Fibroblast of skin of right quadriceps (primary cell): ENCODE data around the gene SPTBN5.

Experiments
- DNase-seq: peaks from one replicate; pipeline ENCODE4 v3.0.0-alpha.2; 2013

The SPTBN5 gene

DNA sequence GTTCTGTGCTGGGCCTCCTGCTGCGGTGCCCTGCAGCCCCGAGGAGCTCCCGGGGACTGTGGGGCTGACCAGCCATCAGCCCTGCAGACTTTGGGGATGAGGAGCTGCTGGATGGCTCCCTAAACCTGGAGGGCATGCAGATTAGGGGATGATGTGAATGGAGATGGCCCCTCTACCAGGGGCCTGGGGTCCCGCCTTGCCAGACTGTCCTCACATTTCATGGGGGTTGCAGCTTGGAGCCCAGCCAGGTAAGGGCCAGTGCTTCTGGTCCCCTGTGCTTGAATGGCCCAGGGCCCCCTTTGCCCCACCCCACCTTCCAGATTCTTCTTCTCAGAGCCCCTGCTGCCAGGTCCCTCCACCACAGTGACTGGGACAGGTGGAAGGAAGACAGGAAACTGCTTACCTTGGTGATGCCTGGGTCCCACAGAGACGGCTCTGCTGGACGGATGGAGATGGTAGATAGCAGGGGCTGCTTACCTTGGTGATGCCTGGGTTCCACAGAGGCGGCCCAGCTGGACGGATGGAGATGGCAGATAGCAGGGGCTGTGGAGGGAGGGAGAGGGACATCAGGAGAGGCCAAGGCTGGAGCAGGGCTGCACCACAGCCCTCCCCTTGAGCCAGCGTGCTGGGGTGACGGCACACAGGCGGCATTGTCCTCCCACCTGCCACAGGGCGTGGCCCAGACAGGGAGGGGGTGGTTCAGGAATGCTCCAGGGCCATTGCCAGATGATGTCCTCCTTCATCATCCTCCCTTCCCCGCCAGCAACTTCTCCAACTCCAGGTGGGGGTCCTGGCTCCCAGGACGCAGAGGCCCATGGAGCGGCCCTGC, at the start of gene SPTBN5:
TSS of gene SPTBN5 (minus strand) at position 632 of the 829 bp plus-strand sequence. CDS start at position 76, 556 bp downstream.
- no peak for DNase-seq

DNA sequence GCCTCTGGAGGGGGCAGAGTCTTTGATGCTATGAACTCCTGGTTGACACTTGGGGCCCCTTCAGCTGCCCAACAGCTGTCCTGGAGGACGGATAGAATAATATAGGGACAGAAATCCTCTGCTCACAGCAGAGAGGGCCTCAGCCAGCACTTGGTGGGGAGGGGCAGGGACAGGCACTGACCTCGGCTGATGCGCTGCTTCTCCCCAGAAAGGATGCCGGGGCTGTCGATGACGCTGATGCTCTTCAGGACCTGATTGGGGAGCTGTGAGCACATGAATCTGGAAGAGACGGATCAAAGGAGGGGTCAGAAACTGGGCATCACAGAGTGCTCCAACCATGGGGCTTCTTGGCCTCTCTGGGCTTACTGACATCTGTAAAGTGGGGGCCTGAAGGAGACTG, 49.0 kb upstream of the SPTBN5 start:
- no peak for DNase-seq

DNA sequence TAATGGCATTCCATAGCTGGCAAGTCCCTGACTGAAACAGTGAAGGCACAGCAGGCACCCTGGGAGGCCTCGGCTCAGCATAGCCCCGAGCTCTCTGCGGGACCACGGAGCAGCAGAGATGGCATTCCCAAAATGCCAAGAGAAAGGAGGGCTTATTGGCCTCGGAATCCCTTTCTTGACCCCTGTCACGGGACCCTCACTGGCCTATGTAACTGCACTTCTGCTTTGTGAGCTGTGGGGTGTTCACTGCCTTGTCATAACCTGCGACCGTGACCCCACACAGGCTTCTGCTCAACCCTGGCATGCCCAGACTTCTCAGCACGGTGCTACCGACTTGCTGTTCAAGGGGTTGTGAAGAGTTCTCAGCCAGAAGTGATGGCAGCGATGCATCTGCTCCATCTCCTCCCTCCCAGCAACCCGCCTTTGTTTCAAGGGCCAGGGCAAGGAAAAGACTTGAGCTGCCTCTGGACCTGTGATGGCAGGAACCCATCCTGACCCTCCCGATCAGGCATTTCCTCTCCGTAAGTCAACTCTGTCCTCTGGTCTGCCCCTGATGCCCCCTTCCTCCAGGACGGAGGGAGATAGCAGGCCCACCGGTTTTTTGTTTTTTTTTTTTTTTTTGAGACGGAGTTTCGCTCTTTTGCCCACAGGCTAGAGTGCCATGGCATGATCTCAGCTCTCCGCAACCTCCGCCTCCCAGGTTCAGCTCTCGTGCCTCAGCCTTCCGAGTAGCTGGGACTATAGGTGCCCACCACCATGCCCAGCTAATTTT, 48.0 kb upstream of the SPTBN5 start:
- no peak for DNase-seq

DNA sequence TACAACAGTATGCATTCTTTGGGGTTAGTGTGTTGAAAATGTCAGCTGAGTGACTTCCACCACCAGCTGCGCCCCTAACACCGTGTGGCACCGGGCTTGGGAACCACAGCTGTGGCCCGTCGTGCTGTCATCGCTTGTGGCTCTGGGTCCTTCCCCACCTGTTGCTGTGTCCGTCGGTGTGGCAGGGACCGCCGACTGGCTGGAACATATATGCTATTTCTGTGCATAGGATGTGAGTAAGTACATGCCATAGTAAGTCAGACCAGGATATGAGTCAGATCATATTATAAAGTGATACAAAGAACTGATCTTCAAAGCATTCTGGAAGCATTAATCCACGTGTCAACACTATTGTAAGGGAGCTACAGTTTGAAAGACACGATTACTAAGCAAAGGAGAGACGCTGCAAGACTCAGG, 46.6 kb upstream of the SPTBN5 start:
- DNase-seq: peak; percentile 91

DNA sequence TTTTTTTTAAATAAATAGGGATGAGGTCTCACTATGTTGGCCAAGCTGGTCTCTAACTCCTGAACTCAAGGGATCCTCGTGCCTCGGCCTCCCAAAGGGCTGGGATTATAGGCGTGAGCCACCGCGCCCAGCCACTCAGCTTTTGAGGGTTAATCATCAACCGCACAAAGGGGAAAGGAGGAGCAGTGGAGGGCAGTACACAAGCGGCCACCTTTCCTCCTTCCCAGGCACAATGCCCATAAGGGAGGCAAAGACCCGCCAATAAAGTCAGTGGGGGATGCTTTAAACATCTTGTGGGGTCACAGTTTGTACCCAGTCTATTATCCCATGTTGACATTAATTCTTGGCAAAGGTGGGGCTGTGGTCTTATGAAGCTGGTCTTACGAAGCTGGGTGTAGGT, 46.1 kb upstream of the SPTBN5 start:
- DNase-seq: no peak

DNA sequence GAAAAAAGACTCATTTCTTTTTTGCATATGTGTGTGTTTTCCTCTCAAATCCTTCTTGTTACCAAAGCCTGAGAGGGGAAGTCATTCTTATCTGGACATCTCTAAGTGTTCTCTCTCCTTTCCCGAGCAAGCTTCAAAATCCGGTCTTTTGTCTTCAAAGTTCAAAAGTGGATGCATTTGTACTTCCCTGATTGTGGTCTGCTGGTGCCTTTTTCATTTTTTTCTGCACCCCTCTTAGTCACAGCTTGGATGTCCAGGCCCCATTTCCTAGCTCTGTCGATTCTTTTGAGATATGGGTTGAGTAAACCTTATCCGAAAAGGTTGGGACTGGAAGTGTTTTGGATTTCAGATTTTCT, 43.7 kb upstream of the SPTBN5 start:
- no peak for DNase-seq

DNA sequence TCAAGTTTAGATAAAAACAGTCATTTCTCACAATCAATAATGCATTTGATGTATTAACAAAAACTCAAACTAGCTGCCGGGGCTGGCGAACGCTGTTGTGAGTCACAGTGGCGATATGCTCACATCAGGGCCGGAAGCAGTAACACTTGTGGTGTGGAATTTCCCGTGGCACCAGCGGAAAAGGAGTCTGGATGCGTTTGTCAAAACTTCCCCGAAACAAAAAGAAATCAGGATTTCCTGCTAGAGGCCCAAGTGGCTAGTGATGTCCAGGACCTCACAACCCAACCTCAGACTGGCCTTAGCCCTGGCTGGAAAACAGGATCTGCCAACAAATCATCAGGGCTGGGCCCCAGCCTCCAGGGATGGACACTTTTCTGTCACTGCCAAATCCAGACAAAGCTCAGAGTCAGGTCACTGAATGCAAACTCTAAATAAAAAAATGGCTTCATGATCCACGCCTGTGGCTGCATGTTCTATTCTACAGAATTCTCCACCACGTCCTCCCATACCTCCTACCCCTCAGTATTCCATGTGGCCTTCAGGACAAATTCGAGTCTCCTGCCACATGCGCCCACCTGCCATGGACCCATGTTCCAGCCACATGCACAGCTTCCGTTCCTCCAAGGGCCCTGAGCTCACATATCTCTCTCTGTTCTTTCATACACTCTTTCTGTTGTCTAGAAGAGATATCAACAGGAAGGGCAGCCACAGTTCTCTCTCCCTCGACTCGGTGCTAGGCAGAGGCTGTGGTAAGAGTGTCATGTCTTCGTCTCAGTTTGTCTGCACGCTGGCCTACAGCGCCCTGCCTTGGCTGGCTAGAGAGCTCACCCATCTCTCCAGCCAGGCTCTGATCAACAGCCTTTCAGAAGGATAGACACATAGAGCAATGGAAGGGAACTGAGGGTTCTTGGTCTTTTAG, 43.1 kb upstream of the SPTBN5 start:
- DNase-seq: no peak

DNA sequence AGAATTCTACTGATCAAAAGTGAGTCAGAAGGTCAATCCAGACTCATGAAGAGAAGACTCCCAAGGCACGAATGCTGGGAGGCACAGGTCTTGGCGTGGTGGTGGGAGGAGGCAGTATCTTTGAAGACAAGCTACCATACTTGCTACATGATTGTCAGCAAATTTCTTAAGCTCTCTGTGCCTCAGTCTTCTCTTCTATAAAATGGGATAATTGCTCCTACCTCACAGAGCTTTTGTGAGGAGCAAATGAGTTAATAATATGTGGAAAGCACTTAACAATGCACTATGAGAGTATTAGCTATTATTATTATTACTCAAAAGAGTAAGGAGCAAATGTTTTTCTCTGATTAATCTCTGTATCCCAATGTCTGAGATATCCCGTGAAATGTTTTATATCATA, 42.3 kb upstream of the SPTBN5 start:
- DNase-seq: no peak

DNA sequence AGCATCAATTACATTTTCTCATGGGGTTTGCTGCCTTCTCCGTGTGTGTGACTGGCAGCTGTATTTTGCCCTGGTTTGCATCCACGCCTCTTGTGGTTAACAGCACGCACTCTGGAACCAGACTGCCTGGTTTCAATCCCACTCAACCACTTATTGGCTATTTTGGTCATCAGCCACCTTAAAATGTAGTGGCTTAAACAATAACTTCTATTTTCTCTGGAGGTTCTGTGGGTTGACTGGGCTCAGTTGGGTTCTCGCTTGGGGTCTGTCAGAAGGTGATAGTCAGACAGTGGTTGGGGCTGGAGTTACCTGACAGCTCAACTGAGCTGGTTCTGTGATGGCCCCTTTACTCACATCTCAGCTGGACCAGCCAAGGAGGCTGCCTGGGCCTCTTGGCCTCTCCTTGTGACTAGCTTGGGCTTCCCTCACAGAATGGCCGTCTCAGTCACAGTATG, 41.7 kb upstream of the SPTBN5 start:
- DNase-seq: no peak

DNA sequence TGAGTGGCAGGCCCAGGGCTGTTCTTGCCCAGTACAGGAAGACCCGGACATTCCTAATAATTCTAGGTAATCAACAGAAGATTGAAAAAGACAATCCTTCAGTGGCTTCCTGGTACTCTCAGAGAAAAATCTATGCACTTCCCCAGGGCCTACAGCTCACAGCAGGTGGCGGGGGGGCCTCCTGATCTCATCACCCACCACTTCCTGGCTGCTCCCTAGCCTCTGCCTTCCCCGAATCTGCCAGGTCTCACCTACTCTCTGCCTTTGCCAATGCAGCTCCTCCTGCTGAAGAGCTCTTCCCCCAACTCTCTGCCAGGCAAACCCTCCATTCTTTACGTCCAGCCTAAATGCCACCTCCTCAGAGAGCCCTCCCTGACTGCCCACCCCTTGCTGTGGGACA, 41.0 kb upstream of the SPTBN5 start:
- DNase-seq: peak; percentile 38

DNA sequence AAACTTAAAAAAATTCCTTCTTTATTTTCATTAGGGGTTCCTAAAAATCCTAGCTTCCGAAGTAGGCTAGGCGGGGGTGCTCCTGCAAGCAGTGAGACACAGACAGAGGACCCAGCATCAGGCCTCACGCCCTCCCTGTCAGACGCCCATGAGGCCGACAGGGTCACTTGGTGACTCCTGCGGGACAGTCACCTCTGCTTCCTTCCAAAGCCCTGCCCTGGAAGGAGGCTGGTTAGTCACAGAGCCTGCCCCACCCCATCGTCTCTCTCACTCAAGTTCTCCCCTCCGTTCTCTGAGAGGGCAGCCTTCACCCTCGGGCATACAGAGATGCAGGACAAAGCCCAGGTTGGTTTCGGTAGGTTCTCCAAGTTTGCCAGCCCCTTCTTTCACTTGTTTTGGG, 39.9 kb upstream of the SPTBN5 start:
- no peak for DNase-seq

DNA sequence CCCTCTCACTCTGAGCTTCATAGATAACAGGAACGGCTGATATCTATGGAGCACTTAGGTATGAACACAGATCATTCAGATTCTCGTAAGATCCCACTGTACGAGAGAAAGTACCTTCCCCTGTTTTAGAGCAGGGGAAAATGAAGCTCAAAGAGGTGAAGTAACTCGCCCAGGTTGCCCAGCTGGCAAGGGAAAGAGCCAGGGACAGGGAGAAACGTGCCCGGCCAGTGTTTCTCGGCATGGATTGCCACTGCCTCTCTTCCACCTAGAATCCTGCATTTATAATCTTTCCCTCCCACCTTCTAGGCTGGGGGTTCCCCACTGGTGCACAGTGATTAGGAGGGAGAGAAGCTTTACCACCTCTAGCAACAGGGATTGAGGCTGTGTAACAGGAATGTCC, 39.5 kb upstream of the SPTBN5 start:
- no peak for DNase-seq

DNA sequence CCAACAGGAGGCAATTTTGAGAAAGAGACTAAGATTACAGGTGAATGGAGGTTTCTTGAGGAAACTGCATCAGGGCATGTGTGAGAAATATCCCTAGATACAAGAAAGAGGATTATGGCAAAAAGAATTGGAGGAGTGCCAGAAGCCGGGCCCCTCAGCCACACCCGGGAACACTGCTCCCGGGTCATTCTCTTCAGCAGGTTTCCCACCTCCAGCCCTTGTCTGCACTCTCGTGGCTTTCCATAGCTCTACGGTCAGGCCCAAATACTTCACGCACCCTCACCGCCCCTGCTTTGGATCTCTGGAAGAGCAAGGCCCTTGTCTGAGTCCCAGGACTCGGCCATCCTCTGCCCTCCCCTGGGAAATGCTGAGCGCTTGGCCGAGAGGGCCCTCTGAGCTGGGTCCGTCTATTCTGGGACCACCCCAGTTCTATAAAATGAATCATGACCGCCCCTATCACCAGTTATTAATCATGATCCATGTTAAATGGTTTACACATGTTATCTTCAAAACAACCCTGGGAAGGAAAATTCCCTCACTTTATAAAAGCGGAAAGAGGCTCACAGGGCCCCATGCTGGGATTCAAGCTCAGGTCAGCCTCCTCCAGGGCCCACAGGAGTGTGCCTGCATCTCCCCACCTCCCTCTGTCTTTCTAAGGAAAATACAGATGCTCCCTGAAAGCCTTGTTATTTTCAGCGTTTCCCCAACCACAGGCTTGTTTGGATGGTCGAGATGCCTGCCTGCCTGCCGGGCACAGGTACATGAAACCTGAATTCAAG, 38.8 kb upstream of the SPTBN5 start:
- DNase-seq: peak; percentile 71

DNA sequence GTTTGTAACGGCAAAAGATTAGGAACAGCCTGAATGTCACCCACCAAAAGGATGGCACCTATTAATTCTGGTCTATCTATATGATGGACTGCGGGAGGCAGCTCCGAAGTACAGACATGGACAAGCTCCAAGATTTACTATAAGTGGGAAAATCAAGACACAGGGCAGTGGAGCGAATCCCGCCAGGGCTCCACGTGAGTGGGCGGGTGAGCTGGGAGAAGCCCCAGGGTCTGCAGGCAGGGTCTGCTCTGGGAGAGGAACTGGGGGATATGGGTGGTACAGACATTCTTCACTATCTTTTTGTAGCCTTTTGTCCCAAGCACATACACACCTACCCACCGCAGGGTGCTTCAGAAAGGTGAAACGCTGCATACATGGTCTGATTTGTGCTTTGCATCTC, 38.2 kb upstream of the SPTBN5 start:
- no peak for DNase-seq

DNA sequence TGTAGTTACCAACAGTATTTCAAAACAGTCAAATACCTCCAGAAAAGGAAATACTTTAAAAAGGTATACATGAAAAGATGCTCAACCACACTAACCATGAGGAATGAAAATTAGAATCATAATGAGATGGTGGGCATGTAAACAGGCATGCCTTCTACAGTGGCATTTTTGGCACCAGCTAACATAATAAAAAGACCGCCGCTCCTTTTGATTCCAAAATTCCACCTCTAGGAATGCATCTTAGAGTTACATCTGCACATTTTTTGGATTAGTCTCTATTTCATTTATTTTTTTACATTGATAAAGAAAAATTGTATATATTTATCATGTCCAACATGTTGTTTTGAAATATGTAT, 37.0 kb upstream of the SPTBN5 start:
- DNase-seq: no peak

DNA sequence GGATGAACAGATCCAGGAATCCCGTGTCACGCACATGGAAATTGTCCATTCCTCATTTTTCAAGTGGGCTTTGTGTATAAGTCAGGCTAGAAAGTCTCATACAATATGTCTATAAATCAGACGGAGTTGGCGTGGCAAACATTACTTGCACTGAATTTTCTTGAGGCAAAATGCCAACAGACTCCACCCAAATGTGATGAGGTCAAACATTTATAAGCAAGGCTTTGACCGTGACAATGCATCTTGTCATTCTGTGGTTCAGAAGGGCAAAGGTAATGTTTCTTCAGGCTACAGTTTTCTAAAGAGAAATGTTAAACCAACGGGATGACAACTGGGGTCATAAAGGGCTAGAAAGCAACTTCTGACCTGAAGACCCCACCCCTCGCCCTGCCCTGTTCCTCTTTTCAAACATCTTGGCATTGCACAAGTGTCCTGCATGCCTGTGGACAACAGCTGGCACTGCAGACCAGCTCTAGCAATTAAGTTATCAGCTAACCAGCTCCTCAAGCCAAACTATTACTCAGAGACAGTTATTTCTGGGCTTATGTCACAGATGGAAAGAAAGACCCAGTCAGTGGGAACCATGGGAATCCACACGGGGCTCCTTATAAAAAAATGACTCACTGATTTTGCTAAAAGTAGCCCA, 36.5 kb upstream of the SPTBN5 start:
- DNase-seq: peak; percentile 95

DNA sequence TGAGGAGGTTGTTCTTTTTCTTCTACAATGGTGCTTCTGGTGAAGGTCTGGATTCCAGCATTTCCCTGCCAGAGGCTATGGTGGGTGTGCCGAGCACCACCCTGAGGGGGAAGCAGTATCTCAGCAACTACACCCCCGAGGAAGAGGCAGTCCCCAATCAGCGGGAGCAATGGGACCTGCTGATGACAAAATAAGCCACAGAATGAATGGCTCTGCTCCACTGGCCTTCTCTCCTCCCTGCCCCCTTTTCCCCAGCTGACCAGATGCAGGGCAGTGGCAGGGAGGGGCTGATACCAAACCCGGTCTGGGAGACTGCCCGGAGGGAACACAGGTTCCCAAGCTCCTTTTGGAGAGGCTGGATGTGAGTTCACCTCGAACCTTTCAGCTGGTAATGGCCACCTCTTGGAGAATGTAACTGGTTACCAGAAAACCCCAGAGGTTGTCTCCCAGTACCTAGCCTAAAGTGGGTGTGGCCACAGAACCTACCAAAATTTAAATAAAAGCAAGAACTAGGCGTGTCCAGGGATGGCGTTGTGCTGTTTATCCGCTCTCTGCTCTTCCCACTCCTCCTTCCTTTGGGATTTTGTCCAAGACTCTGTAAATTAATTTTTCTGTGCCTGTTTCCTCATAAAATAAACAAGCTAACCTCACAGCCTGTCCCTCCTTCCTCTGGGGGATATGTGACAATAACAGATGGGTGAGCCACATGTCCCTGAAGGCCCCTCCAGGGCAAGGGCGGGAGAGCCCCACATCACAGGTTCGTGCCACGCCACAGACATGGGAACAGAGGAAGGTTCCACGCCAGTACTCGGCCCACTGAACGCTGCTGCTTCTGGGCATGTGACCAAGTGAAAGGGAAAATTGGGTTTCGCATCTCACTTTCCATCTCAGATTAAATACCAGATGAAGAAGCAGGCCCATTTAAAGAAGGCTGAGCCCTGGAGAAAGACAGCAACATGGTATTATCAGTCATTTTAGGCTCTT, 35.1 kb upstream of the SPTBN5 start:
- no peak for DNase-seq

DNA sequence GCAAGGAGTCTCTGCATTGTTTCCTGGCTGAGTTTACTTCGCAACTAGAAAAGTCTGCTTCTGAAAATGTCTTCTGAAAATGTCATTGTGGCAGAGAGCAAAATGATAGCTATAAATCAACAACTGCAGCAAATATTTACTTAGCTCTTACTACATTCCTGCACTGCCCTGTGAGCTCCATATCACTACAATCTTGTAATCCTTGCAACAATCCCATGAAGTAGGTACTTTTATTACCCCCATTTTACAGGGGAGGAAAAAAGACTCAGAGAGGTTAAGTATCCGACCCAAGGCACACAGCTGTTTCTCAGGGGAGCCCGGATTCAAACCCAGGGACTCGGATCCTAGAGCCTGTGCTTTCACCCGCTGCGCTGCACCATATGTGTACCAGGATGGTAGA, 34.2 kb upstream of the SPTBN5 start:
- DNase-seq: no peak

DNA sequence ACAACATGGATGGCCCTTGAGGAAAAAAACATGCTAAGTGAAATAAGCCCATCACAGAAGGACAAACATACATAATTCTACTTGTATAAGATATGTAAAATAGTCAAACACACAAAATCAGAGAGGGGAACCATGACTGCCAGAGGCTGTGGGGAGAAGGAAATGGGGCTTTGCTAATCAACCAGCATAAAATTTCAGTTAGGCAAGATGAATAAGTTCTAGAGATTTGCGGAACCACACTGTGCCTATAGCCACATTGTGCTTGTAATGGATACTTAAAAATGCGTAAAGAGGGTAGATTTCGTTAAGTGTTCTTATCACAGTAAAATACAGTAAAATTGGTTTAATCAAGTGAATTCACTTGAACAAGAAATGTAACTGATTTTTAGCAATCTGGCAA, 33.7 kb upstream of the SPTBN5 start:
- no peak for DNase-seq

DNA sequence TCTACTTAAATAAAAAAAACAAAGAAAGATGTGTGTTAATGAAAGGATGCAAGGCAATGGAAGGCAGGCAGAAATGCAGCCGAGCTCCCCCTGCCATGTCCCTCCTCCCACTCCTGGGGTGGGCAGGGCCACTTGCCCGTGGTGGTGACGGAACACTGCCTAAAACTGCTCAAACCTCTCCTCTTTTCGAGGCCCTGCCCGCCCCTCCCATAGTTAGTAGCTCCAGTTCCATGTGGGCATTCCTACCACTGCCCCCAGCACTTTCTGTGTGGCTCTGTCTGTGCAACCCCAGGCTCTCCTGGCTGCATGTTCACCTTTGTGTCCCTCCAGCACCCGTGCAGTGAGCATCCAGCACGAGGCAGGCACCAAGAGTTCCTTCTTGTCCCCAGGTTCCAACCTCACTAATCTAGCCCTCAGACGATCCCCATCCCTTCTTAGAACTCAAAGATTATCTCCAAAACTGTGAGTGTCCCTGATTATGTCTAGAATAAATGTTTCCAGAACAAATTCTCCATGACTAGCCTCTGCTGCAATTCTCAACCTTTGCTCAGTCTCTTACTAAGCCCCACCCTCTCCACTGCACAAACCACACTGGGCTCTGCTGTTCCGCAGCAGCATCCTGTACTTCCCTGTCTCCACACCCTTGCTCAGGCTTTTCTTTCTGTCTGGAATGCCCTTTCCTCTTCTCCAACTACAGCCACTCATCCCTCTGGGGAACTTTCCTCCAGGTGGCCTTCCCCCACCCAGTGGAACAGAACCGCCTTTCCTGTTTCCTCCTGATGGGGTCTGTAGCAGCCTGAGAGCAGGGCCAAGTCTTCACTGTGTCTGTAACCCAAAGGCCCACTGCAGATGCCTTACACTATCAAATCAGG, 32.6 kb upstream of the SPTBN5 start:
- DNase-seq: no peak
